ENCODE results near the gene ZBTB18.
A peak's percentile ranks its signal among the peaks of the same experiment; 100 is the strongest.
"Not testable (repeated sequence)": the region's sequence is repeated elsewhere in the genome, so short reads cannot be mapped to it uniquely, and the experiment has no call there.

The ZBTB18 gene

DNA sequence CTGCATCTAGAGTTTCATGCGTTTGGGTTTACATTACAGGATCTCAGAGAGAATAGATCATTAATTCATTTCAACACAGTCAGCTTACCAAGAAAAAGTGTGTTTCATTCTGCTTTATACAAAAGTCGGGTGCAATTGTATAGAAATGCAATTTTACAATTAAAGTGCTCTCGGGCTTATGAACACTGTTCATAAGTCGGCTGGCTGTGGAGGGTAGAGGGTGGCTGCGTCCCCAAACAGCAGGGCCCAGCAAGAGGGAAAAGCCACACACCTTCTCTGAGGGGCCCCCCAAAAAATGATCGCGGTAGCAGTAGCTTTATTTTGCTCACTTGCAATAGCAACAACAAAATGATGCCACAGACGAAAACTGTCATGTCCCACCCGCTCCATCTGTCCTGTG is 13.8 kb upstream of the ZBTB18 start:
- DNase-seq (ENCODE audit: low read depth, low spot score): no peak
- H3K27ac ChIP-seq: no peak overlapping the region

DNA sequence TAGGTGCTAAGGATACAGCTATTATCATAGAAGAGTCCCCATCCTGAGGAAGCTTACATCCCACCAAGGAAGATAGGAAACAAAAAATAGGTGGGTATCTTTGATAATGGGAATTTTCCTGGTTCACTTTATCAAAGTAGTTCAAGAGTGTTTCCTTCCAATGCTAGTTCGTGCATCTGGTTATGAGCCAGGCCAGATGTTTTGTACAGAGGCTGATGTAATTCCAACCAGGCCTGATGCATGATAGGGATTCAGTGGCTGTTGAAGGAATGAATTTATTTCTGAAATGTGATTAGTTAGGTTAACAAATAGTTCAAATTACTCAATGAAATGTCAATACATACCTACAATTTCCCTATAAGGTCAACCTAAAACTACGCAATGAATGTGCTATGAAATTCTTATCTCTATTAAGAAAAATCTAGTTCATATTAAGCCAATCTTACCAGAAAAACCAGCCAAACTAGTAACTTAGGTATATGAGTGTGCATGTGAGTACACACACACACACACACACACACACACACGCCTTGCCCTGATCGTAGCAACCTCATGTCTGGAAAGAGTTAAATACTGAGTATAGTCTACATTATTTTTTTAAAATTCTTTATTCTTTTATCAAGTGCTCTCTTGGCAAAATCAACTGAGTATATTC is 9.5 kb upstream of the ZBTB18 start:
- DNase-seq (ENCODE audit: low read depth, low spot score): no peak
- no peak overlapping the region for H3K27ac ChIP-seq

DNA sequence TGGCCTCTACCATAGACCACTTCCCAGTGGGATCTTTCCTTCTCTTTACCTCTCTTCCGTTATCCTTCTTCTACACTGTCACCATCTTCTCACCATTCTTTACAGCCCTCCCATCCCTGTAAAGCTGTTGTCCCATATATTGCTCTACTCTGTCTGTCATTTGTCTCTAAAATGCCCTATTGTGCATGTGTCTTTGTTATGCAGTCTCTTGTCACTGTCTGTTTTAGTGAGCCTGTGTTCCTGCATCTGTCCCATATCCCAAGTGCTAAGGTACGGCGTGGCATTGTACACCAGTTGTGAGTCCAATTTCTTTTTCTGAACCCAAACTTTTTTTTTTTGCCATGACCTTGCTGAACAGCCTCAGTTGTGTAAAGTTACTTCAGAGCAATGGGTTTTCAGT is 8.8 kb upstream of the ZBTB18 start:
- no peak for DNase-seq (ENCODE audit: low read depth, low spot score)
- no peak overlapping the region for H3K27ac ChIP-seq

DNA sequence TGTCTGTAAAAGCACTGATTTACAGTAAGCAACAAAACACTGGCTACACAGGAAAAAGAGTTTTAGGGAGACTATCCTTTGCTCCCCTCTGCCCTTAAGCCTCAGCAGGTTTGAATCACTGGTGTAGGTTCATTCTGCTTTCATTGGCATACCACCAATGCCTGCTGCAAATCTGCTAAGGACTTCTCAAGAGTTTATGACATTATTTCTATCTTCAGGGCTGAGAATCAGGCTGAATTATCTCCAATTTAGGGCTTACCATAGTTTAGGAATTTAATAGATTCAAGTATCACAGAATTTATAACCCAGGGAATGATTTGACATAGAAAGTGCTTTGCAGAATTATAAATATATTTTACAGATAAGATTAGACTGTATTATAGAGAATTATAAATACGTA is 6.7 kb upstream of the ZBTB18 start:
- no peak for DNase-seq (ENCODE audit: low read depth, low spot score)
- H3K27ac ChIP-seq: no peak overlapping the region

DNA sequence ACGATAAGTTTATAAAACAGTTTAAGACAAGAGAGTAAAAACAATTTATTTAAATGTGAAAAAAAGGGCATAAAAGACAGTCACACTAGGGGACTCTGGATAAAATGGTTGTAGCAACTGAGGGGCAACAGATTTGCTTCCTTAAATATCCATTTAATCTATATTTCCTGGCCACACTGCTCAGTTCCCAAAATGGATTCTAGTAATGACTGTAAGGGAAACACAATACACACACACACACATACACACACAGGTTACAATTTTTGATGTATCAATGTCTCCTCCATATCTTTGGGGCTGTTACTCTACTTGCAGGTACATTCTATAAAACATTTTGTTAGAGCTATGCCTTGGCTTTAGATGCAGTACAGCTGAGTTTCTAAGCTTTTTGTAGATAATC is 4.8 kb upstream of the ZBTB18 start:
- H3K27ac ChIP-seq; DNase-seq (ENCODE audit: low read depth, low spot score): not testable (repeated sequence)

DNA sequence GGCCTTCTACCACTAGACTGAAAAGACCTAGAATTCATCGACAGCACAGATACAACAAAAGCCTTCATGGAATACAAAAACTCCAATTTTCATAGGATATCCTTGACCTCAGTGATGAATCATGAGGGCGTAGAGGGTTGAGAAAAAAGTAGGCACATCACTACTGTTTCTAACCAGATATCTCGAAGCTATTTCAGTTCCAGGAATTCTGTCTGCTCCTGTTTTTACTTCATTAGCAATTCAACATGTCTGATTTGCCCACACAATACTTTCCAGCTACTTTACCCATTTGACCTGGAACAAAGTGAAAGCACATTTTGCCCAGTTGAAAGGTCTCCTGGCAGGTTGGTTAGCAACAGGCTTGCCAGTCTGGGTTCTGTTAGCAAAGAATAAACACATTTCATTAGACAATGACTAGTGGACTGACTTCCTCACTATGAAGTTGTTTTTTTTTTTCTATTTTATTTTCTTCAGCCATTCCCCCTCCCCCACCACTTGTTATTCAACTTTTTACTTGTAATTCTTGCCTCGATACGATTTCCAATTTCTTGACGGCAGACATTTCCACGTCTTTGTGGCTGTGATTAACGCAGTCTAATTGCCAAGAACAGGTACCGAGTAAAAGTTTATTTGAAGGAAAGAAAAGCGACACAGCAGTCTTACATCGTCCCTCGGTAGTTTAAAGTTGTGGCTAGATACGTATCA is 4.0 kb upstream of the ZBTB18 start:
- DNase-seq (ENCODE audit: low read depth, low spot score): no peak
- peak overlapping the region; percentile 42 for H3K27ac ChIP-seq

DNA sequence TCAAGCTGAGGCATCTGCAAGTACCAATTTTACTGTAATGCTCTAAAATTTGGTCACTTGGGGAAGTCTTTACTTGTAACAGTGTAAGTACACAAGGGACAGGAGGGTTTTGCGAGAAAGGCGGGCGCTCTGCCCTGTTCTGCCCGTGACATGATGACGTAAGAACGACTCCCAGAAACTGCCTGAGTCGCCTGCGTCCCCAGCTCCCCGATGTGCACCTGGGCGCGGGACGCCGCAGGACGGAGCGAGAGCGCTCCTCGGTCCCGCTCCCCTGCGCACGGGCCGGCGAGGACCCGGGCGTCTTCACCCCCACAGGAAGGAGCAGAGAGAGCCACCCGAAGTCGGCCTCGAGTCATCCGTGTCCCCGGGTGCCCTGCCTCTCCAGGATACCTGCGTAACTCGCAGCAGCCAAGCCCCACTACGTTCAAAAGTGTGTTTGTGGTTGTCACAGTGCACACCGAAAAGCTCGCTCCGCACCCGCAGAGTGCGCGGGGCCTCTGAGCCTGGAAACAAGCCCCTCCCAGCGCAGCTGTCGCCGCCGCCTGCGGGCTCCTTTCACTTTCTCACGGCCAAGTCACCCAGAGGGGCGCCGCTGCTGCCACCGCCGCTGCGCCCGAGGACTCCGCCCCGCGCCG is 3.3 kb upstream of the ZBTB18 start:
- H3K27ac ChIP-seq: peak overlapping the region; percentile 42
- peak; percentile 14 for DNase-seq (ENCODE audit: low read depth, low spot score)

DNA sequence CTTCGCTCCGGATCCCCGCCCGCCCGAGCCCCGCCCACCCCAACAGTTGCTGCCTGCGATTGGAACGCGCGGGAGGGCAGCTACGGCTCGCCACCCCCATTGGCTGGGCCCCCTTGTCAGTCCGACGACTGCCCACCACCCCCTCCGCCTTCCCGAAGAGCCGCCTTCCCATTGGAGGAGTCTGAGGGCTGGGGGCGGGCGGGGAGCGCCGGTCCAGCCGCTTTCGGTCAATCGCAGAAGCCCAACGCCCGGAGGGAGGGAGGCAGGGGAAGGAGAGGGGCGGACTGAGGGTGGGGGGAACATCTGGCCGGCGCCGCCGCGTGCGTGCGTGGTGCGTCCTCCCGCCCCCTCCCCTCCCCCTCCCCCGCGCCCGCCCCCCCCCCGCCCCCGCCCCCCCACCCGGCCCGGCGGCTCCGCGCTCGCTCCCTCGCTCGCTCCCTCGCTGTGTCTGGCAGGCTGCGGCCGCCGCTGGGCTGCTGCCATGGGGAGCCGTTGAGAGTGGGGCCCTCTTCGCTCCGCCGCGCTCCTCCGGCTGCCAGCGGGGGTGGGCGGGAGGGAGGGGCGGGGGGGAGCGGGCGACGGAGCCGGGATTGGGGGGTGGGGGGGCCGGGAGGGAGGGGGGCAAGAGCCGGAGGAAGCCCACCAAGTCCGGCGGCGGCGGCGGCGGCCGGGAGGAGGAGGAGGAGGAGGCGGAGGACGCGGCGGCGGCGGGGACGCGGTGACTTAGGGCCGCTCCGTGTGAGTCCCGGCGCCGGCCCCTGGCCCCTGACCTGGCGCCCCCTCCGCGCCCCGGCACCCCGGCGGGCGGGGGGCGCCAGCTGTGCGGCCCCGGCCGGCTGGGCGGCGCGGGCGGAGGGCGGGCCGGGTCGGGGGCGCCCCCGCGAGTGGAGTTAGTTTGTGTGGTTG is 2.6 kb upstream of the ZBTB18 start:
- H3K27ac ChIP-seq: peak overlapping the region; percentile 42
- peak; percentile 97 for DNase-seq (ENCODE audit: low read depth, low spot score)

DNA sequence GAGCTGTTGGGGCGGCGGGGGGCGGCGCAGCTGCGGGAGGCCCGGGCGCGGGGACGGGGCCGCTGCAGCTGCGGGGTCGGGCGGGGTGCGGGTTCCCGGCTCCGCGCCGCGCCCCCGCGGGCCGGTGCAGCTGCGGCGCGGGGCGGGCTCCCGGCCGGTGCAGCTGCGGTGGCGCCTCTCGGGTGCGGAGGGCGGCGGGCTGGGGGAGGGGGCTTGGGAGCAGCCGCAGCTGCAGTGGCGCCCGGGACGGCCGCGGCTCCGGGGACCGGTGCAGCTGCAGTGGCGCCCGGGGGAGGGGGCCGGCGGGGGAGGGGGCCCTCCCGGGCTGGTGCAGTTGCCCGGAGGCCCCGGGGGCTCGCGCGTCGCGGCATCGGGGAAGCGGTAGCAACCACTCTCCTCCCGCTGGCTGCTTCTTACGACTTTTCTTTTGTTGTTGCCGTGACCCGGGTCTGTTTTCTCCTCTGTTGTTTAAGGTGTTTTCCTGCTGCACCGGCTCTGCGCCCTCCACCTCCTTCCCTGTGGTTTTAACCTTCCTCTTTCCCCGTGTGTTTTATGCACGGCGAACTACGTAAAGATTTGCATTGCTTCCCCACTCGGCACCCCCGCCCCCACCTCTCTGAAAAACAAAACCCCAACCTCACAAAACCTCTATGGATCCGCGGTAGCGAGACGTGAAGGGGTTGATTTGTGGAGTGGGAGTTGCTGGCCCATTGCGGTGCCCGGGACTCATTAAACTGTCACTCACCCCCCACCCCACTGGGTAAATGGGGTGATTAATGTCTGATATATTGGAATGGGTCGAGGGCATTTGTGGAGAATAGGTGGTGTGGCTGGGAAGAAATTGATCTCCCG is 1.7 kb upstream of the ZBTB18 start:
- no peak for DNase-seq (ENCODE audit: low read depth, low spot score)
- no peak overlapping the region for H3K27ac ChIP-seq

DNA sequence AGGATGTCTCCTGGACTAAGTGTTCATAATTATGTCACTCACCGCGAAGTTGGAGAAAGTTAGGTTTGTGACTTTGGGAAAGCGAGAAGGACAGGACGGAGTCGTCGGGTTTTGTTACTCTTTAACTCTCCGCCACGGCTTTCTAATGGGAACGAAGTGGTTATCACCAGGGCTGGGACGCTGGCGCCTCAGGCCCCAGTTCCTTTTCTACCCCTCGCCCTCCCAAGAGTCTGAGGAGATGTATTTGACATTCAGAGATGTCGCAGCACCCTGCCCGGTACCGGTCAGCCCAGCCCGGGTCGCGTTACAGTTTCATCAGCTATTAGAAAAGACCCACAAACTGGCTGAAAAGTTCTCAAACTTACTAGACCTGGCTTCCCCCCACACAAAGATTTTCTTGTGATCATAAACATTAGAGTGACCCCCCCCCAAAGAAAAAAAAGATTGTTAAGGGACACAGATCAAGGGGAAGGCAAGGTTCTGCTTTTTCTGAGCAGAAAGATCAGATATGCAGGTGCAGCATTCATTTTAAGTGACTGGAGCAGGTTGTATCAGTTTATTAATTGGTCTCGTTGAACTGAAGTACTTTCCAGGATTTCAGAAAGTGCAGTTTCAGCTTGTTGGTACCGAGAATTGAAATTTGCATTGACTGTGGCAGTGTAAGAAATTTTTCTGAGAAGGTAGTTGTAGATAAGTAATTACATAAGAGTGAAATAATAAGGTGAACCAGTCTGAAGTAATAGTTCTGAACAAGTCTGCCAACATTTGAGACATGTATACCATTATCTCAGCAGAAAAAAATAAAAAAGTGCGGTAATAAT is 859 bp upstream of the ZBTB18 start:
- no peak for DNase-seq (ENCODE audit: low read depth, low spot score)
- H3K27ac ChIP-seq: no peak overlapping the region

DNA sequence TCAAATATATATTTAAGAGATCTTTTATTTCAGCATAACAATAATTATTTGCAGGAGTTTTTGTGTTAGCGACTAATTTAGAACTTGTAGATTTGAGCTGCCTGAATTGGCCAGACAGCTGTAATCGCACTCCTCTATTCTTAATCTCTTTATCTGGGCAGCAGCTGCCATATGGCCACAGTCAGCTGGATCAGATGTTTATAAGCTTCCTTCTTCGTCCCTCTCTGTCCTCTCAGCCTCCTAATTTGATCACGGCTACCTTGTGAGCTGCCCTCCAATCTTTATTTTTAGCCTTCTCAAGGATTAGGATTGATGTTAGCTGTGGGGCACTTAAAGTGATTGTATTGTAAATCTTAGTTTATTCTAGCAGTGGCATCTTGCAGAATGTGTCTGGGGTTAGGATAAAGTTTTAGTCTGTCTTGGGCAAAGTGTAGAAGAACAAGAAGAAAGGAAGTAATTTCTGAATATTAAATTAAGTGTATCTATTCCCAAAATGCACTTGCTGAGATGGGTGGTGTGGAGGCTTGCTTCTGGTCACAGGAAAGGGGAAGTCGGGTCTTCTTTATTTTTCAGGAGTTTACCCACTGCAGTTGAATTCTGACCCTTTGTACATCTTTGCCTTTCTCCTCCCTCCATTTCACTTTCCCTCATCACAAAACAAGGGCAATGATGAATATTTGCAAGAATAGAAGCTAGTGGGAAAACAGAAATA is 1.1 kb downstream of the ZBTB18 start:
- DNase-seq (ENCODE audit: low read depth, low spot score): no peak
- no peak overlapping the region for H3K27ac ChIP-seq

DNA sequence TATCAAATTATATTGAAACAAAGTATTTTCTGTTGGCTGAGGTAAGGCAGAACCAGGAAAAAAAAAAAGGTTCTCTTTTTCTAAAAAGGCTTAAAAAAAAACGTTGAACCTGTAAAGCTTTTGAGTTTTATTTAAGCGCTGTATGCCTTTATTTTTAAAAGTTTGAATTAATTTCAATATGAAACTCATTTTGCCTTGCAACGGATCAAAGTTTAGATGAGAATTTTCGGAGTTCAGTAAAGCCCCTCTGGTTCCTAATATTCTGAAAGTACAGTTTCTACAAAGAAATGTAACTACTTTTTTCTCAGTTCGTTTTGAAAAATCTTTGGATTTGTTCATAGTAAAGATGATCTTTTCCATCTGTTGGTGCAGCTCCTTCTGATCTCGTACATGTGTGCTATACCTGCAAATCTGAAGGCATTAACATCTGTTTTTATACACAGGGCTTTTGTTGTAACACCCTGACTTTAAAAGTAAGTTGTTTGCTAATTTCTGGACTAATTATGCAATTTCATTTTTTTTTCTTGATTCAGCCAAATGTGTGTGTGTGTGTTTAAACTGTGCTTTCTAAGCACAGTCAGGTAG is 1.7 kb downstream of the ZBTB18 start:
- no peak overlapping the region for H3K27ac ChIP-seq
- DNase-seq (ENCODE audit: low read depth, low spot score): no peak

DNA sequence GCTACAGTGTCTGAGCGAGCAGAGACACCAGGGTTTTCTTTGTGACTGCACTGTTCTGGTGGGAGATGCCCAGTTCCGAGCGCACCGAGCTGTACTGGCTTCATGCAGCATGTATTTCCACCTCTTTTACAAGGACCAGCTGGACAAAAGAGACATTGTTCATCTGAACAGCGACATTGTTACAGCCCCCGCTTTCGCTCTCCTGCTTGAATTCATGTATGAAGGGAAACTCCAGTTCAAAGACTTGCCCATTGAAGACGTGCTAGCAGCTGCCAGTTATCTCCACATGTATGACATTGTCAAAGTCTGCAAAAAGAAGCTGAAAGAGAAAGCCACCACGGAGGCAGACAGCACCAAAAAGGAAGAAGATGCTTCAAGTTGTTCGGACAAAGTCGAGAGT is 2.7 kb downstream of the ZBTB18 start:
- H3K27ac ChIP-seq: no peak overlapping the region
- no peak for DNase-seq (ENCODE audit: low read depth, low spot score)

DNA sequence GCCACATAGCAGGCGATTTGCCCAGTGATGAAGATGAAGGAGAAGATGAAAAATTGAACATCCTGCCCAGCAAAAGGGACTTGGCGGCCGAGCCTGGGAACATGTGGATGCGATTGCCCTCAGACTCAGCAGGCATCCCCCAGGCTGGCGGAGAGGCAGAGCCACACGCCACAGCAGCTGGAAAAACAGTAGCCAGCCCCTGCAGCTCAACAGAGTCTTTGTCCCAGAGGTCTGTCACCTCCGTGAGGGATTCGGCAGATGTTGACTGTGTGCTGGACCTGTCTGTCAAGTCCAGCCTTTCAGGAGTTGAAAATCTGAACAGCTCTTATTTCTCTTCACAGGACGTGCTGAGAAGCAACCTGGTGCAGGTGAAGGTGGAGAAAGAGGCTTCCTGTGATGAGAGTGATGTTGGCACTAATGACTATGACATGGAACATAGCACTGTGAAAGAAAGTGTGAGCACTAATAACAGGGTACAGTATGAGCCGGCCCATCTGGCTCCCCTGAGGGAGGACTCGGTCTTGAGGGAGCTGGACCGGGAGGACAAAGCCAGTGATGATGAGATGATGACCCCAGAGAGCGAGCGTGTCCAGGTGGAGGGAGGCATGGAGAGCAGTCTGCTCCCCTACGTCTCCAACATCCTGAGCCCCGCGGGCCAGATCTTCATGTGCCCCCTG is 3.3 kb downstream of the ZBTB18 start:
- no peak for DNase-seq (ENCODE audit: low read depth, low spot score)
- no peak overlapping the region for H3K27ac ChIP-seq

DNA sequence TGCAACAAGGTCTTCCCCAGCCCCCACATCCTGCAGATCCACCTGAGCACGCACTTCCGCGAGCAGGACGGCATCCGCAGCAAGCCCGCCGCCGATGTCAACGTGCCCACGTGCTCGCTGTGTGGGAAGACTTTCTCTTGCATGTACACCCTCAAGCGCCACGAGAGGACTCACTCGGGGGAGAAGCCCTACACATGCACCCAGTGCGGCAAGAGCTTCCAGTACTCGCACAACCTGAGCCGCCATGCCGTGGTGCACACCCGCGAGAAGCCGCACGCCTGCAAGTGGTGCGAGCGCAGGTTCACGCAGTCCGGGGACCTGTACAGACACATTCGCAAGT is 3.8 kb downstream of the ZBTB18 start:
- H3K27ac ChIP-seq: no peak overlapping the region
- no peak for DNase-seq (ENCODE audit: low read depth, low spot score)

DNA sequence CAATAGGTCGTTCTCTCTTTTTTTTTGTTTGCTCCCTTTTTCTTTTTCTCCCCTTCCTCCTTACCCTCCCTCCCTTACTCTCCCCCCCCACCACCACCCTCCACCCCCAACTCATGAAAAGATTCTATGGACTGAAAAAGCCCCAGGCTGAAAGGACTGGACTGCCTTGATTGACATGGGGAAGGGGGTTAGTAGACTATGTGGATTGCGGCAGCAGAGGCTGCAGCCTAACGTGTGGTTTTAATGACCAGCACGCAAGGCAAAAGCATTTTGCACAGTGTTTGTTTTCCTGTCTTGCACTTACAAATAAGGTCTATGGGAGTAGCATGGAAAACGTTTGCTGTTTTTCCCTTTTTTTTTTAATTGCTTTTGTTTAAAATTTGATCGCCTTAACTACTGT is 5.5 kb downstream of the ZBTB18 start:
- DNase-seq (ENCODE audit: low read depth, low spot score): no peak
- H3K27ac ChIP-seq: no peak overlapping the region

DNA sequence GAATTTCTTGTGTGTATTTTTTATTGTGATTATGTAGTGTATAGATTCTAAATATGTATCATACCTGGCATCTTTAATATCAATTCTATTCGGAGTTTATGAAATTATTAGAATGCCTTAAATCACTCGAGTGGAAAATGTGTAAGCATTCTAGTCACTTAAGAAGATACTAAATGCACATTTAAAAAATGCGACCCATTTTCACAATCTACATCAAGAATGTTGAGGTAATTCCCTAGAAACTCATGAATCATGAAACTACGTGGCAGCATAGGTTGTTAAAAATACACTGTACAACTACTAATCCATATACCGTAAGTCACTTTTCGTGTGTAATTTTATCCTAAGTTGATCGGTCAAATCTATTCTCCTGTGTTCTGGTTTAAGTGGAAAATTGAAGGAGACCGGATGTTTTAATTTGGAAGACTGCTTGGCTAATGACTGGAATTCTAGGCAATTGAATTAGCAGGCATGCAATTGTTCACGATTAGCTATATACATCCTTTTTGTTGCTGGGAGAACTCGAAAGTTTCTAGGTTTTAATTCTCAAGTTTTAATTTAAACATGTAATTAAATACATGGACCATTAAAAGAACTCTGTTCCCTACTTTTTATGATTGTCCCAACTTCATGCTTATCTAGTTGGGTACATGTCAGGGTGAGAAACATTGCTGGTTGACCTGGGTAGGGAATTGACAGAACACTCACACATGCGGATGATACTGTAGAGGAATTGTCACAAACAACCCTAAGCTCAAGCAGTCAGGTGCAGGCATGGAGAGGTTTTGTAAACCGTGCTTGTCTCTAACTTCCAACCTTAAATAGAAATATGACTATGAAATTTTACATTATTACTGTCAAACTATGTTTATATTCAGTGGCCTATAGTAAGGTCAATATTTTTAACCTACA is 6.6 kb downstream of the ZBTB18 start:
- H3K27ac ChIP-seq: no peak overlapping the region
- DNase-seq (ENCODE audit: low read depth, low spot score): no peak
